HL-60/S4 treated with phorbol 12-myristate 13-acetate at 8.2 ng/mL for 4 days and 3 days (cell line): ENCODE measurements around the gene KRT6B.
"Not testable (repeated sequence)": the region's sequence is repeated elsewhere in the genome, so short reads cannot be mapped to it uniquely, and the experiment has no call there.

ENCODE experiments used
- in situ Hi-C: fragments of 300-500 bp; cut with MboI; formaldehyde crosslinking; loops from 2 replicates; pipeline ENCODE4 v1.15.0; 2022; ENCODE audit warnings: low sequenced_read_pairs

KRT6B gene

DNA sequence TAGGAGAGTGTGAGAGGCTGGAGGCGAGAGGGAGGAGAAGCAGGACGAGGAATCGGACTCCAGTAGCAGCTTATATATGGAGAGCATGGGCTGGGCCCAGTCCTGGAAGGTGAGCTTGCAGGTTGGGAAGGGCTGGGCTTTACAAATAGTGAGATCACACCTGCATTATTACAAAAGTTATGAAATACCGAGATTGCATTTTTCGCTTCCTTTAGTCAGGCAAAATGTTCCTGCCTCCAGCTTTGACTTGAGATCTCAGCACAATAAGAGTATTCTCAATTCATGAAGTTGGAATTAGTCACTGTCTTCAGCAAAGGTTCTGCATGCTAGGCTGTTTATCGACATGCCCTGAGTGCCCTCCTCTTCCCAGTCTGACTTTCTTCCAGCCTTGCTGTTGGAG lies at the start of gene KRT6B:
KRT6B (minus strand) TSS at position 46 of the 400 bp plus-strand sequence. CDS start 68 bp downstream, outside the sequence.
- in situ Hi-C loops, result no loop called here

DNA sequence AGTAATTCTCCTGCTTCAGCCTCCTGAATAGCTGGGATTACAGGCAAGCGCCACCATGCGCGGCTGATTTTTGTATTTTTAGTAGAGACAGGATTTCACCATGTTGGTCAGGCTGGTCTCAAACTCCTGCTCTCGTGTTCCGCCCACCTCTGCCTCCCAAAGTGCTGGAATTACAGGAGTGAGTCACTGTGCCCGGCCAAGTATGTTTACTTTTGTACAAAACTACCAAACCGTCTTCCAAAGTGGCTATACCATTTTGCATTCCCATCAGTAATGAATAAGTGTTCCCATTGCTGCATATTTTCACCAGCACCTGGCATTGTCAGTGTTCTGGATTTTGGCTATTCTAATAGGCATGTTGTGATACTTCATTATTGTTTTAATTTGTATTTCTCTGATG lies 49.5 kb upstream of the KRT6B start:
- in situ Hi-C loops, result no loop called here

DNA sequence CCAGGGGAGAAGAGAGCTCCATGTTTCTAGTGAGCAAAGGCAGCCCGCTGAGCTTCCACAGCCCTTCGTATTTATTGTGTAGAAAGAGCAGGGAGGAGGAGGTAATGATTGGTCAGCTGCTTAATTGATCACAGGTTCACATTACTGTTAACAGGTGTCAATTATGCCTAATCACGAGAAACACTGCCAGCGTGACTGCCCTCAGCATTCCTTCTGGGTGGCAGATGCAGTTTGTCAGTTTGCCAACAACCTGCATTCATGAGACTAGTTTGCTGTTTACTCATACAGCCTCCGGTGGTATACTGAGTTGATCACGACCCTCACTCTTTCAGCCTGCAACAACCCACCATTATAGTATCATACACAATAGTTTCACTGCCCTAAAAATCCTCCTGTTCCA lies 48.6 kb upstream of the KRT6B start:
- in situ Hi-C loops, result not testable (repeated sequence)

GRCh38 chr12:52499806-52500560 lies 48.0 kb upstream of the KRT6B start:
- in situ Hi-C loops, result no loop called here

- in situ Hi-C loops, result no loop called here
Measured at GRCh38 chr12:52498946-52499345, 47.0 kb upstream of the KRT6B start.

DNA sequence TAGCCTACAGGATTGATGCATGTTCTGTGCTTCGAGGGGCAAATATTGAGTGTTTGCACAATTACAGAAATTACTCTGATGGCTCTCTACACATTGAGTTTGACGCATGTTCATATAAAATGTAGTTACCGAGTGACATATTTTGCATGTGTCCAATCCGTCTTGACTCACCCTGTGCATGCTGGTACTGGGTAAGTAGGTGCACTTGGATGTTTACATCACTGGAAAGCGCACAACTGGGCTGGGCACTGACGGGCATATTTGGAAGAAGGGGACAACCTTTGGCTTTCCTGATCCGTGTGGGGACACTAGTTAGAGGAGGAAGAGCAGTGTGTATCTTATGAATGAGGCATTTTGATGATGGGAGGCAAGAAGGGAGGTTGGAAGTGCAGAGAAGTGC lies 46.0 kb upstream of the KRT6B start:
- in situ Hi-C loops, result no loop called here

GRCh38 chr12:52496590-52497071 lies 44.7 kb upstream of the KRT6B start:
- in situ Hi-C loops, result no loop called here

GRCh38 chr12:52496054-52496453 lies 44.1 kb upstream of the KRT6B start:
- in situ Hi-C loops, result no loop called here

GRCh38 chr12:52495389-52495788 lies 43.4 kb upstream of the KRT6B start:
- in situ Hi-C loops, result no loop called here

- in situ Hi-C loops, result no loop called here
Measured at GRCh38 chr12:52494518-52494917, 42.6 kb upstream of the KRT6B start.

- in situ Hi-C loops, result no loop called here
Measured at GRCh38 chr12:52494100-52494499, 42.2 kb upstream of the KRT6B start.

- in situ Hi-C loops, result no loop called here
Measured at GRCh38 chr12:52493172-52493571, 41.2 kb upstream of the KRT6B start, which contains the start of gene KRT6A. KRT6A (minus strand) TSS chr12:52493257; CDS start chr12:52493188, 69 bp downstream.

- in situ Hi-C loops, result not testable (repeated sequence)
Measured at GRCh38 chr12:52492405-52492804, 40.5 kb upstream of the KRT6B start.

GRCh38 chr12:52491495-52491894 lies 39.5 kb upstream of the KRT6B start:
- in situ Hi-C loops, result not testable (repeated sequence)

DNA sequence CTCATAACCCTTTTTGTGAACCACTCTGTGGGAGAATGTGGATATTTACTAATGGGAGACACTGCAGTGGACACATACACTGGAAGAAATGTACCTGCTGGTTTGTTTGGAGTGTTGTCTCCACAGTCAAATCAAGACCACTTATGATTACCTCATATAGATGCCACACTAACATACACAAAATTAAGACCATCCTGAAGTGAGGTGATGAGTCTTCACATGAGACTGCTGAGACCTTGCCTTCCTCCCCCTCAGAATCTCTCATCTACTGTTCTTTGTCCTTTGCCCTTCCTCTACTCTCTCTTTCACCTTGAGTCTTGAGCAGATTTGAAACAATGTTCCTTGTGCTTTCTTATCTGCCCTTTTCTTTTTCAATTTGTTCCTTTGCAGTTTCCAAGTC lies 36.8 kb upstream of the KRT6B start:
- in situ Hi-C loops, result no loop called here

GRCh38 chr12:52487744-52488443 lies 35.9 kb upstream of the KRT6B start:
- in situ Hi-C loops, result not testable (repeated sequence)

- in situ Hi-C loops, result no loop called here
Measured at GRCh38 chr12:52487211-52487610, 35.3 kb upstream of the KRT6B start.

DNA sequence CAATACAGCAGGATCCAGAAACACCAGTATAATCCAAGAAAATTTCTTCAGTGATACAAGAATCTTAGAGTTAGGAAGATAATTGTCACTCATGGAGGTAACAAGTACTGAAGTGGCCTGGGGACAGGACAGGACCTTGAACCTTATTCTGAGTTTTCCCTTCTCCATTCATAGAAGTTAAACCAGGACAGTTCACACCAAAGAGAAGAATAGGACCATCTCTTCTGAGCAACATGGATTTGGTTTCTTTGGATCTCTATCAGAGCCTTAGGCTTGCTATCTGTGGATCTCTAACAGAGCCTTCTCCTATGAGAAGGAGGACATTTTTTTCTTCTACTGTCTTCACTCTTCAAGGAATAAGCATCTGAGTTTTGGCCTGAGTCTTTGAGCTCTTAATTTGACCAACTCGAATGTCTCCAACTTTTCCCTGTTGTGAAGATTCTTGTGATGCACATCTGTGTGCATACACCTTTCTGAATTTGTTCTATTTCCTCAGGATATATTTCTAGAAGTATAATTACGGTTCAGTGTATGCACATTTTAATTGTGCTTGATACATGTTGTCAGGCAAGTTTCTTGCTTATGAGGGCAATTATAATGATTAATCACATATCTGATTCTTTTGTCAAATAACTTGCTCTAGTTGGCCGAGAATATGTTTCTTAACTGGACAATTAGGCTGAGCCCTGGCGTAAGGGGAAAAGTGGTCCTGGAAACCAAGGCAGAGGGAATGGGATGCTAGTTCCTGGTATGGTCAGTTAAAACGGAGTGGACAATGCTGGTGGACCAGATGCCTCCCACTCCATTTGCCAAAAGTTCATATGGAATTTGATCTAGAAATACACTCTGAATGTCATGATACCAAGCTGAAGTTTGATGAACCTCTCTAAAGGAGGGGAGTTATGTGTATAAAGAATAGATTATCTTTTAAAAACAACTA lies 34.5 kb upstream of the KRT6B start:
- in situ Hi-C loops, result no loop called here

DNA sequence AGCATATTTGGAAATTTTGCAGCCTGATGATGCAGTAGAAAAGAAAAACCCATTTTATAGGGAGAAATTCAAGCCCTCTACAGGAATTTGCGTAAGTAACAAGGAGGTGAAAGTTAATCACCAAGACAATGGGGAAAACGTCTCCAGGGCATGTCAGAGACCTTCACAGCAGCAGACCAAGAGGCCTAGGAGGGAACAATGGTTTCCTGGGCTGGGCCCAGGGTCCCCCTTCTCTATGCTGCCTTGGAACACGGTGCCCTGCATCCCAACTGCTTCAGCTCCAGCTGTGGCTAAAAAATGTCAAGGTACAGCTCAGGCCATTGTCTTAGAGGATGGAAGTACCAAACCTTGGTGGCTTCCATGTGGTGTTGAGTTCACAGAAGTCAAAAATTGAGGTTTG lies 28.1 kb upstream of the KRT6B start:
- in situ Hi-C loops, result no loop called here

GRCh38 chr12:52477651-52478050 lies 25.7 kb upstream of the KRT6B start:
- in situ Hi-C loops, result no loop called here

GRCh38 chr12:52474212-52474611 lies 22.3 kb upstream of the KRT6B start:
- in situ Hi-C loops, result no loop called here
